Globus pallidus (tissue), 1 donor: ENCODE results near the gene SRGAP1.
"Not testable (repeated sequence)": the region's sequence is repeated elsewhere in the genome, so short reads cannot be mapped to it uniquely, and the experiment has no call there.

ENCODE experiments used
- DNase-seq: peaks from one replicate; pipeline ENCODE4 v3.0.0-alpha.2; 2015; ENCODE audit warnings: low spot score

Gene SRGAP1

GRCh38 chr12:63869656-63870055, 25.2 kb downstream of the SRGAP1 start:
- DNase-seq: no peak

- no peak for DNase-seq
Measured at GRCh38 chr12:63870838-63871237, 26.3 kb downstream of the SRGAP1 start.

DNA sequence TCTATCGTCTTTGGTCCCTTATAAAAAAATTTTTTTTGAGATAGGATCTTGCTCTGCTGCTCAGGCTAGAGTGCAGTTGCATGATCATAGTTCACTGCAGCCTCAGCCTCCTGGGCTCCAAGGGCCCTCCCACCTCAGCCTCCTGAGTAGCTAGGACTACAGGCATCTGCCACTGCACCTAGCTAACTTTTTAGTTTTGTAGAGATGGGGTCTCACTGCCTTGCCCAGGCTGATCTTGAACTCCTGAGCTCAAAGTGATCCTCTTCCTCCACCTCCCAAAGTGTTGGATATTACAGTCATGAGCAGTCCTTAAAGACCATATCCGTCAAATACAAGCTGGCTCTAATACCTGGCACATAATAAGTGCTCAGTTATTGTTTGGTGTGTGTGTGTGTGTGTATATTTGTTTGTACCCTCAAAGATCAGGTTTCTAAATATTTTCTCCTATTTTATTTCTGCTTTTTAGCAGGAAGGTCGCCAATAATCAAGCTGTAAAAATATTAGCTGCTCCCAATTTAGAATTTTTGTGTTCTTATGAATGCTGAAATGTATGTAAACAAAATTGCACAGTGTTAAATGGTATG, 30.5 kb downstream of the SRGAP1 start:
- DNase-seq: no peak

GRCh38 chr12:63875703-63876102, 31.2 kb downstream of the SRGAP1 start:
- no peak for DNase-seq

DNA sequence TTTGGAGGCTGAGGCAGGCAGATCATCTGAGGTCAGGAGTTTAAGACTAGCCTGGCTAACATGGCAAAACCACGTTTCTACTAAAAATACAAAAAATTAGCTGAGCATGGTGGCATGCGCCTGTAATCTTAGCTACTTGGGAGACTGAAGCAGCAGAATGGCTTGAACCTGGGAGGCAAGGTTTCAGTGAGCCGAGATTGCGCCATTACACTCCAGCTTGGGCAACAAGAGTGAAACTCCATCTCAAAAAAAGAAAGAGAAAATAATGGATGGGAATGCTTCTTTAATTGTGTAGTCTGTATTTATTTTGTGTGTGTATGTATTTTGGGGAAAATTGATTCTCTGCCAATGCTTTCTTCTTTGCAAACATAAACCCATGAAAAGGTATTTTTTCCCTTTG, 32.5 kb downstream of the SRGAP1 start:
- DNase-seq: no peak

- no peak for DNase-seq
Measured at GRCh38 chr12:63877693-63878092, 33.2 kb downstream of the SRGAP1 start.

- DNase-seq: not testable (repeated sequence)
Measured at GRCh38 chr12:63880235-63880634, 35.7 kb downstream of the SRGAP1 start.

GRCh38 chr12:63880742-63881263, 36.3 kb downstream of the SRGAP1 start:
- DNase-seq: no peak

DNA sequence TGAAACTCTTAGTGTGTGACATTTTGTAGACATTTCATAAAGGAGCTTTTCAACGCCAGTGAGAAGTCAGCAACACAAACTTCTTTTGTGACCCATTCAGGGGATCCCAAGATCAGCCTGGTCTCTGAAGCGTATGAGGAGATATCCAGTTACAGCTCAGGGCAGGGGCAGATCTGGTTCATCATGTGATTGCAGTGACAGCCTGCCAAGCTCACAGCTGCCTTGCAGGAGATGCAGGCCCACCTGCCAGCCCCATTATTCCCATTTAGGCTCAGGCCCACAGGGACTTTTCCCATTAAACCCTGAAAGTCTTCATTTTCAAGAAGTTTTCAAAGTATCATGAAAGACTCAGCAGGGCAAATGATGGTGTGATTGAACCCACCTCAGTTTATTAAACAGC, 38.3 kb downstream of the SRGAP1 start:
- DNase-seq: no peak

DNA sequence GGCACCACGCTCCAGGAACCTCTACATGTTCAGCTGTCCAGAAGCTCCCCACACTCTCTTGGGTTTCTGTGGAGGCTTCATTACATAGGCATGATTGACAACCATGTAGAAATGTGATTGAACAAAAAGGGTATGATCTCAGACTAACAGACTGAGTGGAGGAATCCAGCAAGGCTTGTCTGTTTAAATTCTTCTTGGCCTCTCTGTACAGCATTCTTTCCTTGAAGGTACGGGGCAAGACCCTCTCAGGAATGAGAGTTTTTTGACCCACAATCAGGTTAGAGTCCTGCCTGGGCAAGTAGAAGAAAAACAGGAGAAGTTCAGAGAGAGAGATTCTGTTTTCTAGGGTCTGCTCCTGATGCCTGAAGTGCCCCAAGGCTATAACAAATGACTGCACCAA, 40.9 kb downstream of the SRGAP1 start:
- no peak for DNase-seq

DNA sequence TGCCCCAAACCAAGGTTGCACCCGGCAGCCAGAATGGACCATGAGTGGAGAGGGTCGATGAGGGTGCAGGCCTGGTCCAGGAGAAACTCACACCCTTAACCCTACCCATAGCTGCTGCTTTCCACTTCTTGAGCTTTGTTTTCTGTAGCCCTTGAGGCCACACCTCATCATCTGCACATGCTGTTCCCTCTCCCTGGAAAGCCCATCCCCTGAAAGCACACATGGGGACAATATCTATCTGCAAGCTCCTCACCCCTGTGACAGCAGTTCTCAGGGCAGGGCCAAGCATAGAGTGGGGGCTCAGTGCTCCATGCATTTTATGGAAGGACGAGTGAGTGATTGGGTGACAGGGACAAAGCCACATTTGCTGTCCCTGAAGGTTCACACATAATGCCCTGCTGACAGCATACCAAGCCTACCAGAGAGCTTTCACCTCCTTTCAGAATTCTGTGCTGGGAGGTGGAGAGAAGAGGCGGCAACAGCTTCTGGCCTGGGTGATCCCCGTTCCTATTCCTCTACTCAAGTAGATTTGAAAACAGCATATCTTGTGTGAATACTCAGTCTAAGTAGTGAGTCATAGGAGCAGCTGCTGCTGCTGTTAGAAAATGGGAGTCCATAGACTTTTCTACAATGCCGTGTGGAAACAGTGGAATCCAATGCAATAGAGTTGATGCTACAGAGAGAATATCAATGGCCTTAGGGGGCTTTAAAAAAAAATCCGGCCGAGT, 44.6 kb downstream of the SRGAP1 start:
- no peak for DNase-seq

DNA sequence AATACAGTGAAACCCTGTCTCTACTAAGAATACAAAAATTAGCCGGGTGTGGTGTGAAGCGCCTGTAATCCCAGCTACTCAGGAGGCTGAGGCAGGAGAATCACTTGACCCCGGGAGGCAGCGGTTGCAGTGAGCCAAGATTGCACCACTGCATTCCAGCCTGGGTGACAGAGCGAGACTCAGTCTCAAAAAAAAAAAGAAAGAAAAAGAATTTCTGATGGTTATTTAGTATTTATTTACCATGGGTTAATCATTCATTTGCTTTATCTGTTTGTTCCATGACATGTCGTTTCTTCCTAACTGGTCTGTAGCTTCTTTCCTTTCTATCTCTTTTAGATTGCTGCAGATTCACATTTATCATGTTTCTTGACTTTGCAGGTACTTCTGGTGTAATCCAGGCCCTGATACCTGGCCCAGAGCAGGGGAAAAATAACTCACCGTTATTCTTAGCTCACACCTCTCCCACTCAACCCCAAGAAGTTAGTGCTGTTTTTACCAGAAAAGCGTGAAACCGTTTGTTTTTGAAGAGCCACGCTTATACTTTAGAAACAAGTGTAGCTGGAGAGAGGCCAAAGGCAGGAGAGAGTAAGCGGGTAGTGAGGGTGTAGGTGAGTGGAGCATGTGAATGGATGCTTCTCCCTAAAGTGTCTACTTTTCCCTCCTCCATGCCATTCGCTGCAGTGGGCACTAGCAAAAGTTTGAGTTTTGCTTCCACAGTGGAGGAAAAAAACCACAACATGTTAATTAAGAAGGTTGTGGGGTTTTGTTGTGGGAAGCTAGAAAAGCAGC, 45.4 kb downstream of the SRGAP1 start:
- DNase-seq: no peak

DNA sequence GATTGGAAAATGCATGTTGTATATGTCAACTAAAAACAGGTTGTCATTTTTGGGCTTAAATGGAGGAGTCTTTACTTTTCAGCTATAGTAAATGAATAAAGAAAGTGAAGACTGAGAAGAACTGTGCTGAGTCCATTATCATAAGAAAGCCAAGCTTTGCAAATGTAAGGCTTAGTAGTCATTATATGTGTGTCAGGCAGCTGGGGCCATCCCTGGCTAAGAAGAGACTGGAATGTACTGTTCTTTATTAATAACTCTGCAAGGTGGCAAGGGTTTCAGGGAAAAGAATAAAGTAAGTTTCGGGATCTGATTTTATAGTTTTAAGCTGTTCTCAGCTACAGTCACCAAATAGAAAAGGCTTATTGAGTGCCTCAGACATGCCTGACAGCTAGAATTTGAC, 48.7 kb downstream of the SRGAP1 start:
- no peak for DNase-seq

GRCh38 chr12:63894132-63894531, 49.6 kb downstream of the SRGAP1 start:
- no peak for DNase-seq

GRCh38 chr12:63895841-63896240, 51.3 kb downstream of the SRGAP1 start:
- DNase-seq: no peak

GRCh38 chr12:63897931-63898330, 53.4 kb downstream of the SRGAP1 start:
- no peak for DNase-seq

DNA sequence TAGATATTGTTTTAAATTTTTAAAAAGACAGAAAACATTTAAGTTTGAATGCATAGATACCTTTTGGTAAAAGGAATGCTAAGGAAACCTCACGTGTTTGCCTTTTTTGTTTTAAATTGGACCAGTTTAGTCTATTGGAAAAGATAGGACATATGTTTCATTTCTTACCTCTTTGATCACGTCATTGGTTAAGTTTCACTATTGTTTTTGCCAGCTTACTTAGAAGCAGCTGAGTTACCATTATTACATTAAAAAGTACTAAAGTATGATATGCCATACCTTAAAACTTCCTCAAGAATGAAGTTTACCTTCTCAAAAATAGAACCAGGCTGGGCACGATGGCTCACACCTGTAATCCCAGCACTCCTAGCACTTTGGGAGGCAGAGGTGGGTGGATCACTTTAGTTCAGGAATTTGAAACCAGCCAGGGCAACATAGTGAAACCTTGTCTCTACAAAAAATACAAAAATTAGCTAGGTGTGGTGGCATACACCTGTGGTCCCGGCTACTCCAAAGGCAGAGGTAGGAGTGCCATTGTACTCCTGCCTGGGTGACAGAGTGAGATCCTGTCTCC, 54.4 kb downstream of the SRGAP1 start:
- DNase-seq: no peak

DNA sequence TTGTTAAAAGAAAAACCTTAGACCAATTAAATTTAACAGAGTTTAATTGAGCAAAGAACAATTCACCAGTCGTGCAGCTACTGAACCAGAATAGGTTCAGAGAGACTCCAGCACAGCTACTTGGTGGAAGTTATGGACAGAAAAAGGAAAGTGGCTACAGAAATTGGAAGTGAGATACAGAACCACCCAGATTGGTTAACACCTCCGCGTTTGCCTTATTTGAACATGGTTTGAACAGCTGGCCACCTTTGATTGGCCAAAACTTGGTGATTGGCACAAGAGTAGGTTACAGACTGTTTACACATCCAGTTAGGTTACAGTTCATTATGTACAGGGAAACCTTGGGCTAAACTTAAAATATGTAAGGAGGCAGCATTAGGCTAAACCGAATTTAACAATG, 54.9 kb downstream of the SRGAP1 start:
- DNase-seq: no peak

- DNase-seq: no peak
Measured at GRCh38 chr12:63900922-63901793, 56.7 kb downstream of the SRGAP1 start.

DNA sequence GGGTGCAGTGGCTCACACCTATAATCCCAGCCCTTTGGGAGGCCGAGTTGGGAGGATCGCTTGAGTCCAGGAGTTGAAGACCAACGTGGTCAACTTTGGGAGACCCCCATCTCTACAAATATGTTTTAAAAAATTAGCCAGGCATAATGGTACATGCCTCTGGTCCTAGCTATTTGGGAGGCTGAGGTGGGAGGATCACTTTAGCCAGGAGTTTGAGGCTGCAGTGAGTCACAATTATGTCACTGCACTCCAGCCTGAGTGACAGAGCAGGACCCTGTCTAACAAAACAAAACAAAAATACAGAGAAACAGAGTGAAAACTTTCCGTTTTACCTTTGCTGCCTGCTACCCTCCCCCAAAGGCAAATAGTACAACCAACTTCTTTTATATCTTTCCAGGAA, 60.2 kb downstream of the SRGAP1 start:
- no peak for DNase-seq

DNA sequence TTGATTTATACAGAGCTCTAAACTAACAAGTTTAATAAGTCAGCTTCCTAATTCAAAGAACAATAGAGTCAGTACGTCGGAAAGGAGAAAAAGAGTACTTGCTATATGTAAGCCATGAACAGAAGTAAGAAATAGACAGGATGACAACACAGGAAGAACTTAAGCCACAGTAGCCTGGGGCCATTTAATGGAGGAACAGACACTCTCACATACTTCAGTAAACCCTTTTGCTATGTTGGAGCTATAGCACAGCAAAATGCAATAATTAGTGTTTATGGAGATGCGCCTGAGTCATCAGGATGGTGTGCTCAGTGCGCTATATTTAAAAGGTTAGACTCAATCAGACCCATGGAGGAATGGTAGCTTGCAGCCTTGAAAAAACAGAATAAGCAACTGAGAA, 61.0 kb downstream of the SRGAP1 start:
- DNase-seq: no peak

- no peak for DNase-seq
Measured at GRCh38 chr12:63906876-63907275, 62.4 kb downstream of the SRGAP1 start.
